Ovary (tissue), 3 donors: ENCODE data around the gene SPATA4.

Source experiments
- POLR2A ChIP-seq: fragments of 450-650 bp; IDR thresholded peaks from one replicate; pipeline ENCODE4 v1.6.1; 2017; ENCODE audit warnings: antibody characterized with exemption, mild to moderate bottlenecking, moderate library complexity
- TF ChIP-seq, protein P1 (sequence below), 3 donors: fragments of 450-650 bp in 2 of 3; fragments of 200-600 bp in 1 of 3; IDR thresholded peaks; one replicate each; pipeline versions ENCODE4 v1.5.1 to v1.8.0; 2016 to 2022; ENCODE audit warnings: antibody characterized with exemption in 3 of 3, mild to moderate bottlenecking in 1 of 3
- donor health status: DM: no; HTN: no; CAD: no.

DNA sequence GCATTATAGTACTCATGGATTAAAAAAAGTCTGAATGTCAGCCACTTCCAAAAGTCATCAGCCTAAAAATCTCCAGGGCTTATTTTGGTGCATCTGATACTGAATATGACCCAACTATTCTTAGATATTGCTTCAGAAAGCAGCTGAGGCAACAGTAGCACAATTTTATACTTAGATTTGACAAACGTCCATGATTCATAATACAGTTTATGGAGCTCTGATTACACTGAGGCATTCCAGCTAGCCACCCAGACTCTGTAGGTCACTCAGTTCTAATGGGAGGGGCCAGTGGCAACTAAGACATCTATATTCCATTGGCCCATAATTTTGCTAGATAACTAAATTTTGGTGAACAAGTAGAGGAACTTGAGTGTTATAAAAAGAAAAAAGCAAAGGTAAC is 10.3 kb downstream of the SPATA4 start:
- TF ChIP-seq, protein P1, sequence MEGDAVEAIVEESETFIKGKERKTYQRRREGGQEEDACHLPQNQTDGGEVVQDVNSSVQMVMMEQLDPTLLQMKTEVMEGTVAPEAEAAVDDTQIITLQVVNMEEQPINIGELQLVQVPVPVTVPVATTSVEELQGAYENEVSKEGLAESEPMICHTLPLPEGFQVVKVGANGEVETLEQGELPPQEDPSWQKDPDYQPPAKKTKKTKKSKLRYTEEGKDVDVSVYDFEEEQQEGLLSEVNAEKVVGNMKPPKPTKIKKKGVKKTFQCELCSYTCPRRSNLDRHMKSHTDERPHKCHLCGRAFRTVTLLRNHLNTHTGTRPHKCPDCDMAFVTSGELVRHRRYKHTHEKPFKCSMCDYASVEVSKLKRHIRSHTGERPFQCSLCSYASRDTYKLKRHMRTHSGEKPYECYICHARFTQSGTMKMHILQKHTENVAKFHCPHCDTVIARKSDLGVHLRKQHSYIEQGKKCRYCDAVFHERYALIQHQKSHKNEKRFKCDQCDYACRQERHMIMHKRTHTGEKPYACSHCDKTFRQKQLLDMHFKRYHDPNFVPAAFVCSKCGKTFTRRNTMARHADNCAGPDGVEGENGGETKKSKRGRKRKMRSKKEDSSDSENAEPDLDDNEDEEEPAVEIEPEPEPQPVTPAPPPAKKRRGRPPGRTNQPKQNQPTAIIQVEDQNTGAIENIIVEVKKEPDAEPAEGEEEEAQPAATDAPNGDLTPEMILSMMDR (IDR thresholded peaks at IDR 0.05) = no peak
- no peak for TF ChIP-seq POLR2A
